ENCODE measurements around the gene GPR183.

GPR183 gene

GRCh38 chr13:99304541-99304940, 2.7 kb downstream of the GPR183 start:
- ChIA-PET CTCF (no interaction called here), POLR2A (no interaction called here)
- Histone ChIP-seq H3K4me3 (ENCODE audit: low read depth, low read length) (no peak overlapping the region), H3K4me1 (ENCODE audit: control insufficient read depth, insufficient read depth, low read length) (peaks cover 19% of the 10 kb centered on the region), H3K36me3 (ENCODE audit: control insufficient read depth in 2 of 2, insufficient read depth in 1 of 2, low read length in 2 of 2) (no peaks in the 10 kb centered on the region), H3K27ac (ENCODE audit: extremely low read depth, low read depth, low read length) (no peak overlapping the region), H3K9me3 (ENCODE audit: control insufficient read depth, insufficient read depth, low read depth, low read length) (no peaks in the 10 kb centered on the region)
- TF ChIP-seq ZNF747 (tag by site-specific recombination; IDR thresholded peaks at IDR 0.05) (no peak), ZNF394 (tag by site-specific recombination; IDR thresholded peaks at IDR 0.05; ENCODE audit: borderline replicate concordance) (no peak), ZNF335 (tag by site-specific recombination; conservative IDR thresholded peaks at IDR 0.05) (no peak), YY2 (tag by site-specific recombination; IDR thresholded peaks at IDR 0.05) (no peak), ZNF280D (tag by site-specific recombination; IDR thresholded peaks at IDR 0.05) (no peak), ELK4 (IDR thresholded peaks at IDR 0.05; ENCODE audit: borderline replicate concordance, low read depth, low read length) (no peak), GLIS1 (tag by site-specific recombination; IDR thresholded peaks at IDR 0.05) (no peak), ZNF423 (tag by site-specific recombination; IDR thresholded peaks at IDR 0.05) (no peak), HIC1 (tag by site-specific recombination; IDR thresholded peaks at IDR 0.05) (no peak), MYNN (tag by site-specific recombination; IDR thresholded peaks at IDR 0.05; ENCODE audit: borderline replicate concordance) (no peak), ZNF473 (tag by site-specific recombination; IDR thresholded peaks at IDR 0.05) (no peak), ZNF23 (tag by site-specific recombination; IDR thresholded peaks at IDR 0.05; ENCODE audit: borderline replicate concordance) (no peak), ZSCAN5A (tag by site-specific recombination; IDR thresholded peaks at IDR 0.05) (no peak), AEBP2 (tag by site-specific recombination; IDR thresholded peaks at IDR 0.05; ENCODE audit: borderline replicate concordance) (no peak), ZNF169 (tag by site-specific recombination; IDR thresholded peaks at IDR 0.05) (no peak)

- H3K27ac ChIP-seq (ENCODE audit: extremely low read depth, low read depth, low read length): no peak overlapping the region
- H3K9me3 ChIP-seq (ENCODE audit: control insufficient read depth, insufficient read depth, low read depth, low read length): no peaks in the 10 kb centered on the region
- no peaks in the 10 kb centered on the region for H3K36me3 ChIP-seq (ENCODE audit: control insufficient read depth in 2 of 2, insufficient read depth in 1 of 2, low read length in 2 of 2)
- no peak overlapping the region for H3K4me3 ChIP-seq (ENCODE audit: low read depth, low read length)
- H3K4me1 ChIP-seq (ENCODE audit: control insufficient read depth, insufficient read depth, low read length): peaks cover 19% of the 10 kb centered on the region
- TF ChIP-seq KLF16 (tag by site-specific recombination; IDR thresholded peaks at IDR 0.05) (no peak), ZNF473 (tag by site-specific recombination; IDR thresholded peaks at IDR 0.05) (no peak), ZNF623 (tag by site-specific recombination; IDR thresholded peaks at IDR 0.05) (no peak), ZBTB6 (tag by site-specific recombination; IDR thresholded peaks at IDR 0.05) (no peak), ZNF558 (tag by site-specific recombination; IDR thresholded peaks at IDR 0.05) (no peak), SP7 (tag by site-specific recombination; IDR thresholded peaks at IDR 0.05) (no peak), ATF2 (tag by site-specific recombination; IDR thresholded peaks at IDR 0.05; ENCODE audit: low read depth) (no peak)
- ChIA-PET CTCF (no interaction called here), POLR2A (no interaction called here)
These were observed 3.2 kb downstream of the GPR183 start for GRCh38 chr13:99303863-99304521.
